AG04449 (cell line): ENCODE measurements around the gene TUBA4A.

ENCODE experiments used
- CTCF ChIA-PET: fragments of 350-600 bp; formaldehyde crosslinking; extraction: SDS; loops from one replicate; lab custom pipeline; 2021; ENCODE audit warnings: antibody characterized with exemption; lab: Yijun Ruan, JAX
- POLR2A ChIA-PET: fragments of 400-600, 350-600 bp; formaldehyde crosslinking; extraction: SDS; loops from one replicate; lab custom pipeline; 2020; ENCODE audit warnings: antibody characterized with exemption, inconsistent platforms; lab: Yijun Ruan, JAX
- DNase-seq: peaks from one replicate; pipeline ENCODE4 v3.0.0-alpha.2; 2010; ENCODE audit warnings: low read depth, low spot score
- H3K4me3 ChIP-seq: 2 replicates; pipeline ENCODE4 v1.5.1; 2011; ENCODE audit warnings: low read depth, mild to moderate bottlenecking, control low read depth, low read length
- CTCF ChIP-seq: IDR thresholded peaks from one replicate; pipeline ENCODE4 v1.5.1; 2011; ENCODE audit warnings: mild to moderate bottlenecking, moderate library complexity, low read length, control low read depth, inconsistent platforms; ENCODE audit not compliant: insufficient read depth; ENCODE audit errors: missing control alignments

The TUBA4A gene

GRCh38 chr2:219229305-219230058 lies 24.2 kb downstream of the TUBA4A start, which contains the start of the genes ANKZF1 and ATG9A:
TSS of gene ANKZF1 (plus strand) at chr2:219229806. CDS start at chr2:219230258, 452 bp downstream.
TSS of gene ATG9A (minus strand) at chr2:219229636. CDS start at chr2:219228024, 1,612 bp downstream.
- peak within 1 kb of the TSS; percentile 92 for H3K4me3 ChIP-seq
- no peak for TF ChIP-seq CTCF
- ChIA-PET POLR2A (interaction anchor here (0.7 to 3.4 kb wide), 9 partner anchors 10 to 65 kb away, joined by 3 to 26 read pairs (median 5); partner anchors contain the start of genes ABCB6, DNAJB2, GLB1L and STK16), CTCF (interaction anchor here (0.8 to 7.0 kb wide), 10 partner anchors 10 to 73 kb away, joined by 3 to 81 read pairs (median 6); partner anchors contain the start of genes ABCB6, NHEJ1, STK16 and ZFAND2B)
- peak; percentile 86 for DNase-seq

DNA sequence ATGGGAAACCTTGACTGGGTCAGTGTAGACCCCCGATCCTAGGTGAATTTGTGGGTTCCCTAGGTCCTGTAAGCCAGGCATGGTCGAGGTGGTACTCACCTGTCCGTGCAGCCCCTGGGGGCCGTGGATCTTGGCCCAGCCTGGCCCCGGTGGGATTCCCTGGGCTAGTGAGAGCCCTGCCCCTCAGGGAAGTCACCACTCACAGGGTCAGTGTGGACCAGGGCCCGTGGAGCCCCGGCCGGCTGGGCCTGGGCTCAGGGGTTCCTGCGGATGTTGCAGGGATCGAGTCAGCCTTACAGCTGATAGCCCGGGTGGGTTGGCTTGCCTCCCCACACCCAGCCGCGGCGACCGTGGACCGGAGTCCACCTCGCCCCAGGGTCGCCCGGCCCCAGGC lies 24.8 kb downstream of the TUBA4A start:
- H3K4me3 ChIP-seq: peak overlapping the region; percentile 92
- DNase-seq: no peak
- CTCF ChIA-PET: interaction anchor here (0.8 to 7.0 kb wide), 7 partner anchors 10 to 70 kb away, joined by 3 to 81 read pairs (median 9); partner anchors contain the start of genes ABCB6, NHEJ1 and ZFAND2B
- POLR2A ChIA-PET: interaction anchor here (0.9 to 3.4 kb wide), 7 partner anchors 10 to 66 kb away, joined by 3 to 26 read pairs (median 8); partner anchors contain the start of genes ABCB6, DNAJB2, GLB1L and STK16
- TF ChIP-seq CTCF: no peak

- ChIA-PET POLR2A (interaction anchor here (0.9 to 3.4 kb wide), 6 partner anchors 10 to 67 kb away, joined by 3 to 26 read pairs (median 6); partner anchors contain the start of genes ABCB6, DNAJB2, GLB1L and STK16), CTCF (interaction anchor here (0.6 to 7.0 kb wide), 7 partner anchors 9 to 123 kb away, joined by 3 to 81 read pairs (median 4); partner anchors contain the start of genes ABCB6 and NHEJ1)
- H3K4me3 ChIP-seq: peak overlapping the region; percentile 92
- DNase-seq: no peak
- TF ChIP-seq CTCF: no peak
Measured at GRCh38 chr2:219228041-219228910, 25.4 kb downstream of the TUBA4A start.

GRCh38 chr2:219225350-219225749 lies 28.4 kb downstream of the TUBA4A start:
- no peak for DNase-seq
- CTCF ChIA-PET: interaction anchor here (7.0 kb wide), 1 partner anchor 68 kb away, joined by 81 read pairs; no protein-coding TSS in a partner anchor
- H3K4me3 ChIP-seq: no peak overlapping the region
- no peak for TF ChIP-seq CTCF
- POLR2A ChIA-PET: no interaction called here

GRCh38 chr2:219223831-219224610 lies 29.7 kb downstream of the TUBA4A start:
- POLR2A ChIA-PET: no interaction called here
- no peak overlapping the region for H3K4me3 ChIP-seq
- CTCF ChIA-PET: interaction anchor here (0.7 to 1.3 kb wide), 2 partner anchors 65 to 72 kb away, joined by 4 to 12 read pairs; no protein-coding TSS in a partner anchor
- TF ChIP-seq CTCF: no peak
- no peak for DNase-seq
